Activated CD8-positive, alpha-beta T cell treated with anti-CD3 and anti-CD28 coated beads for 36 hours (primary cell): ENCODE measurements around the gene BRSK1. TPM values are rescaled to one million over a fixed set of nuclear protein-coding genes. Genes with fewer than 3 reads are reported as not detected.
A peak's percentile ranks its signal among the peaks of the same experiment; 100 is the strongest.

Experiments
- ATAC-seq: fragments of 200-7000 bp; cut with Tn5 transposase; one replicate; pipeline ENCODE4 v1.10.0; 2021; ENCODE audit warnings: mild to moderate bottlenecking, moderate library complexity
- CTCF ChIA-PET: fragments of 350-600 bp; sonication (Branson Sonifier 250); formaldehyde crosslinking; loops from one replicate; lab custom pipeline; 2021; ENCODE audit warnings: antibody characterized with exemption; lab: Charles Lee
- POLR2A ChIA-PET: fragments of 350-600 bp; sonication (Branson Sonifier 250); formaldehyde crosslinking; loops from one replicate; lab custom pipeline; 2021; ENCODE audit warnings: antibody characterized with exemption; lab: Charles Lee
- DNase-seq: peaks from one replicate; pipeline ENCODE4 v3.0.0-alpha.2; 2020
- H3K27ac Mint-ChIP-seq: one replicate; pipeline ENCODE4 v1.8.0; 2021; ENCODE audit warnings: mild to moderate bottlenecking, mixed read lengths
- H3K27me3 Mint-ChIP-seq: one replicate; pipeline ENCODE4 v1.8.0; 2021; ENCODE audit warnings: mixed read lengths
- H3K36me3 Mint-ChIP-seq: one replicate; pipeline ENCODE4 v1.8.0; 2021; ENCODE audit warnings: low read depth, mixed read lengths
- H3K4me1 Mint-ChIP-seq: one replicate; pipeline ENCODE4 v1.8.0; 2021; ENCODE audit warnings: low read depth, mixed read lengths
- H3K4me3 Mint-ChIP-seq: one replicate; pipeline ENCODE4 v1.8.0; 2021; ENCODE audit warnings: mild to moderate bottlenecking, moderate library complexity, mixed read lengths
- H3K9me3 Mint-ChIP-seq: one replicate; pipeline ENCODE4 v1.8.0; 2021; ENCODE audit warnings: mixed read lengths
- CTCF ChIP-seq: fragments of 200-600 bp; IDR thresholded peaks from one replicate; pipeline ENCODE4 v1.8.0; 2022; ENCODE audit warnings: antibody characterized with exemption, mild to moderate bottlenecking
- intact Hi-C: fragments of 100-400 bp; cut with micrococcal nuclease; formaldehyde crosslinking; loops from one replicate; pipeline ENCODE4 v1.10.0; 2022
- total RNA-seq, 2 experiments: library from RNA; stranded (reverse); gene quantifications; one replicate each; pipeline ENCODE4 v1.2.3, GENCODE V29; 2021

BRSK1 gene
- total RNA-seq, 2 experiments from 2014 or later, result 5.1 to 5.8 TPM

- POLR2A ChIA-PET, result interaction anchor here (0.7 to 2.9 kb wide), 5 partner anchors 9 to 136 kb away, joined by 3 to 15 read pairs (median 6); partner anchors contain the start of genes PPP6R1 and TMEM238
- ATAC-seq (no peak), DNase-seq (no peak)
- CTCF ChIA-PET, result no interaction called here
- no peak for TF ChIP-seq CTCF
- Mint-ChIP-seq H3K36me3 (peaks cover 40% of the 10 kb centered on the region), H3K27me3 (no peaks in the 10 kb centered on the region), H3K4me1 (peaks cover 42% of the 10 kb centered on the region), H3K27ac (peak overlapping the region; percentile 59), H3K4me3 (no peak overlapping the region), H3K9me3 (no peaks in the 10 kb centered on the region)
- intact Hi-C loops, result no loop called here
Observed at GRCh38 chr19:55248704-55249103, 35.1 kb upstream of the BRSK1 start.

- Mint-ChIP-seq H3K27me3 (no peaks in the 10 kb centered on the region), H3K27ac (no peak overlapping the region), H3K4me3 (no peak overlapping the region), H3K4me1 (peaks cover 42% of the 10 kb centered on the region), H3K36me3 (peaks cover 41% of the 10 kb centered on the region), H3K9me3 (no peaks in the 10 kb centered on the region)
- POLR2A ChIA-PET, result interaction anchor here (1.1 to 2.9 kb wide), 5 partner anchors 9 to 134 kb away, joined by 3 to 15 read pairs (median 3); partner anchors contain the start of genes PPP6R1 and TMEM238
- DNase-seq (no peak), ATAC-seq (no peak)
- no peak for TF ChIP-seq CTCF
- CTCF ChIA-PET, result interaction anchor here (1.0 kb wide), 1 partner anchor 390 kb away, joined by 4 read pairs; no protein-coding TSS in a partner anchor
- intact Hi-C loops, result loop anchor here (10.0 kb wide), 1 partner anchor 405 kb away; the partner anchor contains the start of gene U2AF2
Observed at GRCh38 chr19:55249841-55250240, 34.0 kb upstream of the BRSK1 start.

- Mint-ChIP-seq H3K27ac (peak overlapping the region; percentile 99), H3K9me3 (no peaks in the 10 kb centered on the region), H3K36me3 (peaks cover 47% of the 10 kb centered on the region), H3K4me1 (peaks cover 42% of the 10 kb centered on the region), H3K27me3 (no peaks in the 10 kb centered on the region), H3K4me3 (peak overlapping the region; percentile 70)
- CTCF ChIA-PET, result interaction anchor here (0.6 to 1.0 kb wide), 2 partner anchors 41 to 390 kb away, joined by 3 to 4 read pairs; no protein-coding TSS in a partner anchor
- POLR2A ChIA-PET, result interaction anchor here (1.1 to 2.9 kb wide), 7 partner anchors 9 to 134 kb away, joined by 3 to 15 read pairs (median 3); partner anchors contain the start of genes PPP6R1 and TMEM238
- TF ChIP-seq CTCF, result no peak
- DNase-seq (no peak), ATAC-seq (no peak)
- intact Hi-C loops, result loop anchor here (10.0 kb wide), 1 partner anchor 404 kb away; the partner anchor contains the start of gene U2AF2
Observed at GRCh38 chr19:55250262-55251036, 33.3 kb upstream of the BRSK1 start.

- Mint-ChIP-seq H3K9me3 (no peaks in the 10 kb centered on the region), H3K4me1 (peaks cover 45% of the 10 kb centered on the region), H3K27ac (peak overlapping the region; percentile 99), H3K36me3 (peaks cover 52% of the 10 kb centered on the region), H3K4me3 (peak overlapping the region; percentile 70), H3K27me3 (no peaks in the 10 kb centered on the region)
- TF ChIP-seq CTCF, result no peak
- POLR2A ChIA-PET, result interaction anchor here (0.7 to 2.9 kb wide), 7 partner anchors 8 to 133 kb away, joined by 3 to 15 read pairs (median 3); partner anchors contain the start of genes HSPBP1, PPP6R1 and TMEM238
- peak; percentile 74 for DNase-seq
- CTCF ChIA-PET, result interaction anchor here (0.6 to 3.5 kb wide), 2 partner anchors 40 to 132 kb away, joined by 3 to 10 read pairs; partner anchors contain the start of gene TMEM238
- ATAC-seq, result peak; percentile 31
- intact Hi-C loops, result loop anchor here (10.0 kb wide), 1 partner anchor 403 kb away; the partner anchor contains the start of gene U2AF2
Observed at GRCh38 chr19:55251341-55252081, 32.3 kb upstream of the BRSK1 start.
